ENCODE data around the gene SAMD11.

- TF ChIP-seq, protein P1, sequence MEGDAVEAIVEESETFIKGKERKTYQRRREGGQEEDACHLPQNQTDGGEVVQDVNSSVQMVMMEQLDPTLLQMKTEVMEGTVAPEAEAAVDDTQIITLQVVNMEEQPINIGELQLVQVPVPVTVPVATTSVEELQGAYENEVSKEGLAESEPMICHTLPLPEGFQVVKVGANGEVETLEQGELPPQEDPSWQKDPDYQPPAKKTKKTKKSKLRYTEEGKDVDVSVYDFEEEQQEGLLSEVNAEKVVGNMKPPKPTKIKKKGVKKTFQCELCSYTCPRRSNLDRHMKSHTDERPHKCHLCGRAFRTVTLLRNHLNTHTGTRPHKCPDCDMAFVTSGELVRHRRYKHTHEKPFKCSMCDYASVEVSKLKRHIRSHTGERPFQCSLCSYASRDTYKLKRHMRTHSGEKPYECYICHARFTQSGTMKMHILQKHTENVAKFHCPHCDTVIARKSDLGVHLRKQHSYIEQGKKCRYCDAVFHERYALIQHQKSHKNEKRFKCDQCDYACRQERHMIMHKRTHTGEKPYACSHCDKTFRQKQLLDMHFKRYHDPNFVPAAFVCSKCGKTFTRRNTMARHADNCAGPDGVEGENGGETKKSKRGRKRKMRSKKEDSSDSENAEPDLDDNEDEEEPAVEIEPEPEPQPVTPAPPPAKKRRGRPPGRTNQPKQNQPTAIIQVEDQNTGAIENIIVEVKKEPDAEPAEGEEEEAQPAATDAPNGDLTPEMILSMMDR (conservative IDR thresholded peaks at IDR 0.05 in 1 of 2, IDR thresholded peaks at IDR 0.05 in 1 of 2; ENCODE audit: extremely low read depth in 1 of 2, insufficient read depth in 1 of 2, low read depth in 1 of 2, low read length in 2 of 2), result no peak
- no peak for TF ChIP-seq EZH2 (IDR thresholded peaks at IDR 0.05; ENCODE audit: borderline replicate concordance, low read length)
Measured at GRCh38 chr1:929712-930632, 6.2 kb downstream of the SAMD11 start.

Measured in mammary epithelial cell (primary cell).